ENCODE measurements around the gene GPR173. TPM values are rescaled to one million over a fixed set of nuclear protein-coding genes. Genes with fewer than 3 reads are reported as not detected.

Gene GPR173
- total and polyA plus RNA-seq, 2 of the 8 experiments (the other 6 are each of a cell fraction or from before 2014, with no cell fraction given) = 7.0 to 11.3 TPM

- no peak overlapping the region for H3K23ac ChIP-seq (ENCODE audit: insufficient read length)
- no peak overlapping the region for H4K8ac ChIP-seq (ENCODE audit: extremely low read depth, insufficient read depth, low read length)
- no peaks in the 10 kb centered on the region for H3K79me2 ChIP-seq (ENCODE audit: control insufficient read depth in 1 of 2, insufficient read depth in 2 of 2, low read length in 2 of 2)
- FAIRE-seq (no peak), DNase-seq (ENCODE audit: low read depth in 1 of 2, low spot score in 2 of 2) (no peak)
- no peaks in the 10 kb centered on the region for H4K20me1 ChIP-seq (replicated peaks in 1 of 2; ENCODE audit: control insufficient read depth in 1 of 2, insufficient read depth in 2 of 2, low read length in 2 of 2)
- no peak overlapping the region for H4K5ac ChIP-seq (ENCODE audit: insufficient read length, low read depth, low read length)
- no peak overlapping the region for H3K4me3 ChIP-seq (ENCODE audit: extremely low read depth in 1 of 4, insufficient read depth in 2 of 4, low read depth in 3 of 4, low read length in 4 of 4)
- H2BK20ac ChIP-seq (ENCODE audit: low read length) = no peak overlapping the region
- H3K9me3 ChIP-seq (ENCODE audit: insufficient read depth in 2 of 2, low read depth in 1 of 2, low read length in 1 of 2) = no peaks in the 10 kb centered on the region
- no peak overlapping the region for H2BK120ac ChIP-seq (replicated peaks; ENCODE audit: low read depth, low read length)
- 88% methylated on average over 2 of the region's 3 CpGs; no CpG with 5 or more reads in 1 of the 2 experiments for WGBS, 2 experiments (ENCODE audit: extremely low coverage in 1 of 2, insufficient coverage in 1 of 2, insufficient read length in 1 of 2, insufficient replicate concordance in 2 of 2, low coverage in 1 of 2, low lambda C conversion rate in 2 of 2, missing lambda C conversion rate in 1 of 2)
- no peaks in the 10 kb centered on the region for H3K36me3 ChIP-seq (ENCODE audit: control insufficient read depth in 2 of 4, insufficient read depth in 4 of 4, low read length in 3 of 4)
- no peak overlapping the region for H2AK5ac ChIP-seq (ENCODE audit: low read depth, low read length)
- no peak overlapping the region for H4K91ac ChIP-seq (replicated peaks; ENCODE audit: insufficient read length, low read length)
- H3K14ac ChIP-seq (ENCODE audit: insufficient read length) = no peak overlapping the region
- H3K27me3 ChIP-seq (replicated peaks in 1 of 4; ENCODE audit: control insufficient read depth in 3 of 4, extremely low read depth in 1 of 4, insufficient read depth in 3 of 4, low read length in 3 of 4) = peaks cover 0 to 12% (median 2%) of the 10 kb centered on the region in 4 experiments; a peak in 2 of 7 replicates
- no peak overlapping the region for H3K18ac ChIP-seq (ENCODE audit: extremely low read depth, low read length)
- H3K4ac ChIP-seq (replicated peaks; ENCODE audit: insufficient read length, low read depth, low read length) = no peak overlapping the region
- H3K4me2 ChIP-seq (ENCODE audit: insufficient read depth in 1 of 2, low read depth in 2 of 2, low read length in 2 of 2) = no peak overlapping the region
- ChIA-PET CTCF (ENCODE audit: partially characterized antibody) (interaction anchor here (0.6 to 3.8 kb wide), 2 partner anchors 10 kb away, joined by 3 to 13 read pairs; no protein-coding TSS in a partner anchor), POLR2A (ENCODE audit: partially characterized antibody) (no interaction called here)
- no peaks in the 10 kb centered on the region for H3K4me1 ChIP-seq (replicated peaks in 1 of 4; ENCODE audit: control insufficient read depth in 3 of 4, insufficient read depth in 4 of 4, low read length in 3 of 4)
- no peak overlapping the region for H3K27ac ChIP-seq (ENCODE audit: low read depth, low read length)
- H2BK12ac ChIP-seq (ENCODE audit: low read depth, low read length) = no peak overlapping the region
- H3K9ac ChIP-seq (replicated peaks in 1 of 4; ENCODE audit: extremely low read depth in 1 of 4, low read depth in 3 of 4, low read length in 3 of 4) = no peak overlapping the region
- no peak overlapping the region for H2BK5ac ChIP-seq (ENCODE audit: low read depth, low read length)
- no peaks in the 10 kb centered on the region for H3K79me1 ChIP-seq (ENCODE audit: low read depth, low read length)
- no peaks in the 10 kb centered on the region for H3K23me2 ChIP-seq (ENCODE audit: low read depth, low read length)
- no peak overlapping the region for H2BK15ac ChIP-seq (ENCODE audit: low read length)
- no peak overlapping the region for H3K56ac ChIP-seq (replicated peaks; ENCODE audit: insufficient read length, low read depth, low read length)
- no peak overlapping the region for H2AFZ ChIP-seq (ENCODE audit: low read length)
- TF ChIP-seq TCF12 (IDR thresholded peaks at IDR 0.05; ENCODE audit: low read depth, low read length) = no peak
Observed at GRCh38 chrX:53005327-53005726, 43.3 kb upstream of the GPR173 start.
